ENCODE data around the gene IPMK.

Gene IPMK

DNA sequence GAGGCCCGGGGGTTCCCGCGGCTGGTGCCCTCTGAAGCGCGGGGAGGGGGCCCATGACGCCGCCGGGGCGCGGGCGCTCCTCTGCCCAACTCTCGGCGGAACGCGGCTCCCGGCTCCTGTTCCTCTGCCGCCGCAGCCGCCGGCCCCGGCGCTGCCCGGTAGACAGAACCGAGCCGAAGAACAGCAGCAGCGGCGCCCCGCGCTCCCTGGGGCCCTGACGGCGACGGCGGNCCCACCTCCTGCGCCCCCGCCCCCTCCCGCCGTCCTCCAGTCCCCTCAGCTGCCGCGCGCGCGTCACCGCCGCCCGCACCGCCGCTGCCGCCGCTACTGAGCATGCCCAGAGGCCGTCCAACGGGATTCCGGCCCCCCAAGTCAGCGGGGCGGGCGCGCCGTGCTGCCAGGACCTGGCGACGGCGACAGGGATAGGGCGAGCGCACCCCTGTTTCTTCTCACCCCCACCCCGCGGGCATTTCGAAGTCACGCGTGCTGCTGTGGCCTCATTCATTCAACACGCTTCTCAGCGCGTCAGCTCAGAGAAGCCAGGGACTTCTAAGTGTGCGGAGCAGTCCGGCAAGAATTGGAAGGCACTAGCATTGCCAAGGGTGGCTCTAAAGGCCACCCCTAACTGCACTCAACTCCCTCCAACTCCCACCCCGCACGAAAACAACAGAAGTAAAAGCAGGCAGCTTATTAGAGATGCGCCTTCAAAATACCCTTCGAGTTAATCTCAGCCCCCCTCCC, at the start of gene IPMK:
TSS of gene IPMK (minus strand) at position 182 of the 741 bp plus-strand sequence. CDS start 283 bp downstream, outside the sequence.
- peak; percentile 96 for DNase-seq

DNA sequence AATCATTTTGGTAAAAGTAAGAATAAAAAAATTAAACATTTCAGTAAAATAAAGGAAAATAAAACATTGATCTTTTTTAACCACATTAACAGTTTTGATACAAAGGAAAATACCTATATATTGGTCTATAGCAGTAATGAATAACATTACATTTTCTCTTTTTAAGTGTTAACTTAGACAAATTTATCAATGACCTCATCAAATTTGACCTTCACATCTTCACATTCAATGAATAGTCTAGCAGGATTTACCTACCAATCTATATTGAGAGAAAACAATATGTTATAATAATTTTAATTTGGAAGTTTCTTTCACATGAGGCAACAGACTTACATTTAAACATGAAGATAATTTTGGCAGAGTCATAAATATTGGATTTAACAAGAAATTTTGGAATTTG, 49.2 kb upstream of the IPMK start:
- DNase-seq: no peak

GRCh38 chr10:58311026-58311425, 43.3 kb upstream of the IPMK start:
- no peak for DNase-seq

- DNase-seq: no peak
These were observed 40.0 kb upstream of the IPMK start for GRCh38 chr10:58307676-58308075.

DNA sequence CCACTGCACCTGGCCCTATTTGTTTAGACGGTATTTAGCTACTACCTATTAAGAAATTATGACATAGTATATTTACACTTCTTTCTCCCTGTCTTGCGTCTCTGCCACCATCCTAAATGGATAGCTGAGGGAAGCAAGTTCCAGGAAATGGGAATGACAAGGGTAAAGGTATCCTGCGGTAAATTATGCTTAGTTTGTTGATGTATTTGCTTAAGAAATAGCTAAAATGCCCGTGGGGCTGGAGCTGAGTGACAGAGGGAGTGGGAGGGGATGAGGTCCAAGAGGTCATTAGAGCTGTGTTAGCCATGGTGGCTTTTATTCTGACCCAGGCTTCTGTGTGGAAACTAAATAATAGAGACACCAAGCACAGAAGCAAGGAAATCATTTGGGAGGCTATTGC, 38.1 kb upstream of the IPMK start:
- no peak for DNase-seq

DNA sequence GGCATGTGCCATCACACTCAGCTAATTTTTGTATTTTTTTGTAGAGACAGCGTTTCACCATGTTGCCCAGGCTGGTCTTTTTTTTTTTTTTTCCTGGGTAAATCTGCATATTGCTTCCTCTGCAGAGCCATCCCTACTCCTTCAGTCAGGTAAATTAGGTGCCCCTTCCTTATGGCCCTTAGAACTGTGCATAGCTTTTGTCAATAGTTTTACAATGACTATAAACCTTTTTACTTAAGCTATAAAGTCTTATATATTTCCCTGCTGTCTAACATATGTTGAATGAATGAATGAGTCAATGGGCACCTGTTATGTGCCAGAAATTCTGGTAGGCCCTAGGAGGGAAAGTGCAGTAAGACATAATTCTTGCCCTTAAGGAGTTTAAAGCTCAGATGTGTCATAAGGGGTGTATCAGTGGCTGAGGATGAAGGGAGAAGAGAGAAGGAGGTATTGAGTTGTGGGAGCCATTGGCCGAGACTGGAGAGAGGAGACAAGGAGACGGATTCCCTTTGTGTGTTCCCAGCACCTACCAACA, 36.5 kb upstream of the IPMK start:
- DNase-seq: no peak

DNA sequence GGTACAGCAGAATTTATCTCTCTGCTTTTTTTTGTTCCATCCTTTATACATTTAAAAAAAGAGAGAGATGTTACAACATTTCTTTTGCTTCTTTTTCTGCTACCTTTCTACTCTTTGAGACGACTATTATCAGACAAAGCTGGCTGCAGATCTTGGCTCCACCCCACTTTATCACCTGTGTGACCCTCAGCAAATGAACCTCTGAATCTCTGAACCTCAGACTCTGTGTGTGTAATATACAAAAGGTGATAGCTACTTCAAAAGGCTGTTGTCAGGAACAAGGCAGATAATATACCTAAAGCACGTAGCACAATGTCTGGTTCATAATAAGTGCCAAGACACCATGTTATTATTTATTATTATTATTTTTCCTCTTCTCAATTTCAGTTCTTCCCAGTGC, 34.6 kb upstream of the IPMK start:
- DNase-seq: no peak

DNA sequence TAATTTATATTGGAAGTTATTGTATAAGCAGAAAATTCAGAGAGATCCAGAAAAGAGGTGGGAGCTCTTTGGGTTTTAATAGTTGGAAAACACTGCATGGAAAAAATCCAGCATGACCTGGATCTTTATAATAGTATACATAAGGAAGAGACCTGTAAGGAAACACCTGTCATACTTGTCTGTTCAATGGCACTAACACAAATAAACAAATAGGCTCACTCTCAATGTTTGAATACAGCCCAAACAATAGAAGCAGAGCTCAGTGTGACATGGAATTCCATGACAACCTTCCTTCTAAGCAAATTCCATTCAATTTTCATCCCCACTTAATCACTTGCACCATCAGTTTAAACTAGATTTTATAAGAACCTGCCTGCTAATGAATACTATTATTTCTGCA, 33.0 kb upstream of the IPMK start:
- DNase-seq: no peak

- peak; percentile 43 for DNase-seq
These were observed 31.9 kb upstream of the IPMK start for GRCh38 chr10:58299580-58299979.

GRCh38 chr10:58293989-58294388, 26.3 kb upstream of the IPMK start:
- no peak for DNase-seq

DNA sequence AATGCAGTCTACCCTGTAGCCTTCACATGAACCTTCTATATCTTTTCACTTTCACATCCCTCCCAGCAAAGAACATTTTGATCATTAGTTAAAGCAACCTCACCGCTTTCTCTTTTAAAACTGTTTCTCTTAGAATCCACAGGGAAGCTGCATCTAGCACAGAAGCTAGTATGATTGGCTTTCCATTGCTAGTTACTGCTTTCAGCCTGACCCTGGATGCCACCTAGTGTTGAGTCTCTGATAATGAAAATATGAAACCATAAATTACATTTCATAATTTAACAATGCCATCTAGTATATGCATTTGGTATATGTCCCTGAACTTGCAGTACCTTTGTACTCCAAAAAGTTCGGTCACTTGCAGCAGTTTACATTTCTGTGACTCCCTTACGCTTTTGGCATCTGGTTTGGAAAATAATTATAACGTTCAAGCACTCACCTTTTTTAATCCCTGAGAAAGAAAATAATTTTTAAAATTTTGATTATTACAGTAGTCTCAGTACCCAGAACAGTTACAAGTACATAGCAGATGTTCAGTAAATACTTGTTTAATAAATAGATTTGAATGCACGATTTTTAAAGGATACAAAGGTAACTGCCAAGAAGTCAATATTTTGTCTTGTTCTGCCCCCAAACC, 24.0 kb upstream of the IPMK start:
- DNase-seq: peak; percentile 63

DNA sequence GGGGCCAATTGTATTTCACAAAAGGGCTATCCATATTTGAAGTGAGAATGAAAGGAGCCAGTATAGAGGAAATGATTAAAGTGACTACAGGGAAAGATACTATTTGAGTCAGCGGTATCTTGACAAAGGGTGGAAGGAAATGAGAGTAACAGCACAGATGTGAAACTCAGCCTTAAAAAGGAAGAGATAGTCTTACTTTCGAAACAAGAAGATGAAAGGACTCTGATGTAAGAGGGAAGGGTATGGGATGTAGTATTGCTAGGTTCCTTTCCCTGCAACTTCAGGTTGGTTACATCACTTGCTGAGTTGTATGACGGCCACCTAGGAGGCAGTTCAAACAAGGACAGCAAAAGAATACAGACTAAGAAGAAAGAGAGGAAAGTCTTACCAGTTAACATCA, 14.9 kb upstream of the IPMK start:
- DNase-seq: peak; percentile 32

DNA sequence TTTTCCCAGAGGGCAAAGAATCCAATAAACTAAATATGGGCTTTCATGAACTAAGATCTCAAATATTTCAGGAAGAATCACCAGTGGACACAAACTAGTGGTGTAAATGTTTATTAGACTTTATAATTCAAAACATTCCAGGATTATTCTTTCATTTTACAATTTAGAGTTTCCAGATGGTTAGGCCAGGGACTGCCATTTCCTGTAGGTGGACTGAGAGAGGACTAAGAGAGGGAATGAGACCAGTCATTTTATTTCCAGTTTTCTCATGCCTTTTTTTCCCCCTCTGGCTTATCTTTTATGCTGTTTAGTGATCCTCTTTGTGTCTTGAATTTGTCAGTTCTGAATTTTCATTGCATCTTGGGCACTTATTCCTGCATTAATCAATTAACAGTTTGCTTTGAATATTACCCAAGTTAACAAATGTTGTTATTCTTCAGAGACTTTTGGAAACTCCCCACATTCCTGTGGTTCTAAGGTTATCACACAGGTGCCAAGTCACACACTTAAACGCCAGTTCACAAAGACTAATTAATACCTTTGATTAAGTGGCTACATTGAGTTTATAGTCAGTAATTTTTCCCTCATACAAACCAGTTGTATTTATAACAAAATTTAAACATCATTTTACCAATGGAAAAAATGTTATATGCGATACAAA, 13.5 kb upstream of the IPMK start:
- DNase-seq: no peak

DNA sequence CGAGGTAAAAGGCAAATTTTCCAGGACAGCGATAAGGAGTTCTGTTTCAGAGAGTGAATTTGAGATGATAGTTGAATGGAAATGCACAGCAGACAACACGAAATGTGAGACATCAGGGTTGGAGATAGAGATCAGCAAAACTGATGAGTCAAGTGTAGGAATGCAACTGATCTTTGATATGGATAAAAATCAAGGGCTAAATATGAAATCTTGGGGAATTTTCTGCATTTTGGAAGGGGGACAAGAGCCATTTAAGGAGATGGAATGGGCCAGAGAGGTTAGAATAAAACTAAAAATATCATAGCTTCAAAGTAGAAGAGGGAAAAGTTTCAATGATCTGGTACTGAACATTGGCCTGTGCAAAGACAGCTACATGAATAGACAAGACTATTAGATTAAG, 12.8 kb upstream of the IPMK start:
- DNase-seq: no peak

DNA sequence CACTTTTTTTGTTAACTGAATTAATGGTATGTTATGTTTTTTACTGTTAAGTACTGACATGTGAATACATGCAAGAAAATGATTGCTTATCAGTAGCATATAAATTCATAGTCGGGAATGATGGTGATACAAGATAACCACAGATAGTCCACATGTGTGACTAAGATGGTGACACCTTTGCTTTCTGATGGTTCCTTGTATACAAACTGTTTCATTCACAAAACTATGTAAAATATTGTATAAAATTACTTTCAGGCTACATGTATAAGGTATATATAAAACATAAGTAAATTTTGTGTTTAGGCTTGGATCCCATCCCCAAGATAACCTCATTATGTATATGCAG, 11.2 kb upstream of the IPMK start:
- no peak for DNase-seq

GRCh38 chr10:58278274-58278961, 10.7 kb upstream of the IPMK start:
- no peak for DNase-seq

DNA sequence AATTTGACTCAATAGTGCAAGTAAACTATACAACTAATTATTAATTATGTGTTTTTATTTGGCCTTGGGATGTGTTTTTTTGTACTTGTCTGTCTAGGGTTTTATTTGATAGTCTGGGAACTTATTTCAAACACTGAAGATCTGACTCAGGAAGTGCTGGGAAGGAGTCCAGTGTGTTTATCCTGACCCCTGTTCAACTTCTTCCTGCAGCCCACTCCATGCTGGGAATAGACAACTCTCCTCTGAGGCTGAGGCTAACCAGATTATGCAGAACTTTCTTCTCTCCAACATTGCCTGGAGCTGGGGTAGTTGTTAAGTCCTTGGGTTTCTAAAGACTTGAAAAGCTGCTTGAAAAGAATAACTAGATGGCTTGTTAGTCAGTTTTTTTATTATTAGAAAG, 8.2 kb upstream of the IPMK start:
- no peak for DNase-seq

DNA sequence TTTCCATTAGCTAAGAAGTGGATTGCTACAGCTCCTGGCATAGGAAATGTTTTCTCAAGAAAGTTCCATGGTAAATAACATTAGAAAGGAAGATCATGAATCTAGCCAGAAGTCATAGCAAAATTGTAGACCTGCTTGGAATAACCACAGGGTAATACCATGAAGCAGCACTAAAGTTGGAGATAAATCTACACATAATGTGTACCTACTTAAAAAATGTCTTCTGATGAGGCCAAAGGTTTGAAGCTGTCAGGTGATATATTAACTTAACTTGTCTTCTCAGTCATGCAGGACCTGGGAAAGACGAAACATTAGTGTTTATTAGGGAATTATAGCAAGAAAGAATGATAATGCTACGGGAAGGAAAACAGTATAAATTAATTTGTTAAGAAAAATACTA, 7.6 kb upstream of the IPMK start:
- no peak for DNase-seq

DNA sequence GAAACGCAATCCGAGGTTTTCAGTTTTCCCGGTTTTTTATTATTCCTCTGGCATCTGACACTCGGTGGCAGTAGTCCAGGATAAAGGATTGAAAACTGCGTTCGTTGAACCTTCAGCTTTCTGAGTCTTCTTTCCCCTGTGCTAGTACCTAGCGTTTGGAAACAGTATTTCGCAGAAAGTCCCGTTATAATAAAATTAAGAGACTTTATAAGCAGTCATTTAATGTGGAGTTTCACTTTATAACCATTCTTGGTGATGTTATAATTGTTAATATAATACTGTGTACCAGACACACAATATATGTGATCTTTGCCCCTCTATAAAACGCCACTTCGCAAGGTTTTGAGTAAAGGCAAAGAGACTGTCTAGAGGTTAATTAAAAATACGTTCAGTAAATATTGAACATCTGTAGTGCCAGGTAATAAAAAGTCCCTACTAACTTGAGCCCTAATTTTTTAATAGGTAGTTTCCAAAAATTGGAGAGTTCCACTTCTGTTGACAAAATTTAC, 2.1 kb upstream of the IPMK start:
- DNase-seq: no peak

DNA sequence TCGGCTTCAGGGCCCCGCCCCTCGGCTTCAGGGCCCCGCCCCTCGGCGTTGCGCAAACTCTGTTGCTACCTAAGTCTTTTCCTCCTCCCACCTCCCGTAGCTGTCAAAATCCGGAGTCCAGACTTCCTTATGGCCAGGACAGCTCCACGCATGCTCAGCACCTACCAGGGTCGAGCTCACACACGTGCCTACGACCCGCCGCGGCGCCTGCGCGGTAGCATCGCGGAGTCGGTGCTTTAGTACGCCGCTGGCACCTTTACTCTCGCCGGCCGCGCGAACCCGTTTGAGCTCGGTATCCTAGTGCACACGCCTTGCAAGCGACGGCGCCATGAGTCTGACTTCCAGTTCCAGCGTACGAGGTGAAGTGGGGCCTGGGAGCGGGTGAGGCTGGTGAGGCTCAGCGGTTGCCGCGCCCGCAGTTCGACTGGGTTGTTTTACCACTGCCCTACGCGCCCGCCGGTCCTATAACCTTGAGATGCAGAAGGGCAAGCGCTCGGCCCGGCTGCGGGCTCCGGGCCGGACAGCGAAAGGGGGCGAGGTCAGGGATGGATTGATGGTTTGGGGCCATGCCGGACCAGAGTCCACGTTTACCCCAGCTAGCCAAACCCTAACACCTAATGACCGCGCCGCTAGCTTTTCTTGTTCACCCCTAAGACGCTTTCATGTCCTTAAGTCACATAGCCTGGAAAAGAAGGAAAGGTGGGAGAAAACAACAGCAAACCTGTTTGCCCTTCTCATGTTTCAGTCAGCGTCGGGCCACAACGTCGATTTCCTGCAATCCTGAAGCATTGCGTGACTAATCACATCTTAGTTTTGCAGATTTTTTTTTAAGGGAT, 1.5 kb upstream of the IPMK start, which contains the start of gene CISD1:
TSS of gene CISD1 (plus strand) at position 217 of the 836 bp plus-strand sequence. CDS start at position 329, 112 bp downstream.
- peak; percentile 98 for DNase-seq

DNA sequence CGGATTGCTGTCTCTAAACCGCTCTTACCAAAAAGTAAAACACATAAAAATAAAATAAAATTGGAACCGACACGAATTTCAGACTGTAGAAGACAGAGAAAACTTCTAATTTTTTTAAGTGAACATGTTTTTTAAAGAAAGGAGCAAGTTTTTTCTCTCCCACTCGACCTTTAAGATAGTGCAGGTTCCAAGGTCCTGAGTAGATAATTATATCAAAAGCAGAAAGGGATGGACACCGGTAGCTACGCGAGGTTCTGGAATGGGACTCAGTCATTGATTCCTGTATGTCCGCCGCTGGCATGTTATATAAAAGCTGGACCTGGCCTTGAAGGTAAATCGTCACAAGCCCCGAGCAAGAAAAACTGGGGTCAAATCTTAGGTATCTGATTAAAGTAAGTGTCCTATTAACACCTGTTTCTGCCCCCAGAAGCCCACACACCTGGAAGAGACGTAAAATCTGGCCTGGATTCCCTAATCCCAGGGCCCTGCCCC, 806 bp upstream of the IPMK start:
- DNase-seq: no peak
